Choroid plexus epithelial cell (primary cell): Measurements from ENCODE around the gene HOXC13.
A peak's percentile ranks its signal among the peaks of the same experiment; 100 is the strongest.

Experiments
- DNase-seq: peaks from one replicate; pipeline ENCODE4 v3.0.0-alpha.2; 2010; ENCODE audit warnings: low read depth
- H3K4me3 ChIP-seq: 2 replicates; pipeline ENCODE4 v1.5.1; 2011; ENCODE audit warnings: low read depth, mild to moderate bottlenecking, control low read depth, low read length, moderate library complexity
- CTCF ChIP-seq: conservative IDR thresholded peaks from 2 replicates; pipeline ENCODE4 v1.5.1; 2011; ENCODE audit warnings: low read depth, mild to moderate bottlenecking, control low read depth, inconsistent platforms, low read length, moderate library complexity

The HOXC13 gene

GRCh38 chr12:53981634-53982565, 43.3 kb downstream of the HOXC13 start:
- DNase-seq: no peak
- no peak overlapping the region for H3K4me3 ChIP-seq
- no peak for TF ChIP-seq CTCF

GRCh38 chr12:53982648-53983567, 44.3 kb downstream of the HOXC13 start:
- no peak for TF ChIP-seq CTCF
- DNase-seq: no peak
- no peak overlapping the region for H3K4me3 ChIP-seq

GRCh38 chr12:53983568-53983949, 44.9 kb downstream of the HOXC13 start:
- no peak for DNase-seq
- H3K4me3 ChIP-seq: no peak overlapping the region
- TF ChIP-seq CTCF: no peak

- no peak overlapping the region for H3K4me3 ChIP-seq
- TF ChIP-seq CTCF: no peak
- DNase-seq: no peak
Measured at GRCh38 chr12:53983950-53984572, 45.4 kb downstream of the HOXC13 start.

GRCh38 chr12:53984901-53985691, 46.5 kb downstream of the HOXC13 start, which contains the start of gene HOXC10:
Gene HOXC10, plus strand, starts transcription at chr12:53985146. Its CDS starts 114 bp downstream, at chr12:53985260.
- DNase-seq: peak; percentile 22
- H3K4me3 ChIP-seq: no peak within 1 kb of the TSS
- peak; percentile 25 for TF ChIP-seq CTCF

- H3K4me3 ChIP-seq: no peak overlapping the region
- no peak for TF ChIP-seq CTCF
Measured at GRCh38 chr12:53985692-53985993, 47.0 kb downstream of the HOXC13 start.

More at GRCh38 chr12:53985692-53985993, 47.0 kb downstream of the HOXC13 start:
- no peak for DNase-seq
